Left kidney (tissue), 2 donors: ENCODE results near the gene RPTOR. TPM values are rescaled to one million over a fixed set of nuclear protein-coding genes. Genes with fewer than 3 reads are reported as not detected.
"Not testable (repeated sequence)": the region's sequence is repeated elsewhere in the genome, so short reads cannot be mapped to it uniquely, and the experiment has no call there.

Experiments used
- DNase-seq: peaks from one replicate; pipeline ENCODE4 v3.0.0-alpha.2; 2013
- polyA plus RNA-seq: library from polyadenylated mRNA; unstranded; fragments of 120-200 nt; gene quantifications from one replicate; pipeline ENCODE4 v1.2.1, GENCODE V29; 2013; ENCODE audit not compliant: insufficient read length

RPTOR gene
- polyA plus RNA-seq, 1 donor, result 18.6 TPM

GRCh38 chr17:80795754-80796153, 251.1 kb downstream of the RPTOR start:
- peak; percentile 67 for DNase-seq

- no peak for DNase-seq
Measured at GRCh38 chr17:80796430-80796861, 251.8 kb downstream of the RPTOR start.

GRCh38 chr17:80797222-80797621, 252.6 kb downstream of the RPTOR start:
- not testable (repeated sequence) for DNase-seq

GRCh38 chr17:80797741-80798594, 253.3 kb downstream of the RPTOR start:
- DNase-seq, result no peak

- DNase-seq, result no peak
Measured at GRCh38 chr17:80798595-80799537, 254.2 kb downstream of the RPTOR start.

GRCh38 chr17:80799538-80800480, 255.2 kb downstream of the RPTOR start:
- DNase-seq, result no peak

GRCh38 chr17:80800481-80801391, 256.1 kb downstream of the RPTOR start:
- DNase-seq, result no peak

- DNase-seq, result no peak
Measured at GRCh38 chr17:80802626-80803450, 258.2 kb downstream of the RPTOR start.

GRCh38 chr17:80803451-80804428, 259.1 kb downstream of the RPTOR start:
- no peak for DNase-seq

GRCh38 chr17:80804466-80804865, 259.8 kb downstream of the RPTOR start:
- DNase-seq, result no peak

- no peak for DNase-seq
Measured at GRCh38 chr17:80805032-80805751, 260.6 kb downstream of the RPTOR start.

- no peak for DNase-seq
Measured at GRCh38 chr17:80807014-80807413, 262.4 kb downstream of the RPTOR start.

- DNase-seq, result no peak
Measured at GRCh38 chr17:80807882-80808281, 263.2 kb downstream of the RPTOR start.

GRCh38 chr17:80811181-80812105, 266.8 kb downstream of the RPTOR start:
- no peak for DNase-seq

- DNase-seq, result no peak
Measured at GRCh38 chr17:80812362-80813088, 267.9 kb downstream of the RPTOR start.

- no peak for DNase-seq
Measured at GRCh38 chr17:80813318-80813717, 268.7 kb downstream of the RPTOR start.
